ENCODE results near the gene SNAI3.

The SNAI3 gene

DNA sequence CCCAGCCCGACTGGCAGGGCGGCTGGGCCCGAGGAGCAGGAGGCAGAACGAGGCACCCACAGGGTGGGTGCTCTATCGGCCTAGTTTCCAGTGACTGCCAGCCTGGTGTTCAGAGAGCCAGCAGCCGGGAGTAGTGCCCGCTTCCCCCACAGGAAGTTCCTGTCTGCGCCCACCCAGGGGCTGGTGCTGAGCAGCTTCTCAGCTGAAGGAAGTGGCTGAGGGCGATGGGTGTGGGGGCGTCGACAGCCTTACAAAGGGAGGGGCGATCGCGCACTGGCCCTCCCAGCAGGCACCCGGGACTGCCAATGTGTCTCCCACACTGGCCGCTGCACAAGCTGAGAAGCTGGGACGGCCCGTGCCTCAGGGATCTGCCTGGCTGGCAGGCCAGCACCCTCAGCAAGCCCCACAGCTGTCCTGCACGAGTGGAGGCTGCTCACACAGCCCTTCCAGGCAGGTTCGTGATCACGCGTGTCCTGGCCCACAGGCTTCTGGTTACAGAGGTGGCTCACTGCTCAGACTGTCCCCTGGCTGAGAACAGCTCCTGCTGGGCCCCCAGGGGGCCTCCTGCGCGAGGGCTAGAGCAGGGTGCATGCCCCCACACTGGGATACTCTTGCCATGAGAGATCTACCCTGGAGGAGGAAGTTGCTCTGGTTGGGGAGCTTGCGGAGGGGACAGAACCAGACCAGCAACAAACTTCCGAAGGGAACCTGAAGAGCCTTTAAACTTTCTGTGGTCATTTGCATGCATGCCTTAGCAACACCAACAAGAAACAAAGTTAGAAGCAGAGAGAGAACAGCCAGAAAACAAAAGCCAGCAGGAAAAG lies 17.4 kb upstream of the SNAI3 start:
- no peak for DNase-seq

DNA sequence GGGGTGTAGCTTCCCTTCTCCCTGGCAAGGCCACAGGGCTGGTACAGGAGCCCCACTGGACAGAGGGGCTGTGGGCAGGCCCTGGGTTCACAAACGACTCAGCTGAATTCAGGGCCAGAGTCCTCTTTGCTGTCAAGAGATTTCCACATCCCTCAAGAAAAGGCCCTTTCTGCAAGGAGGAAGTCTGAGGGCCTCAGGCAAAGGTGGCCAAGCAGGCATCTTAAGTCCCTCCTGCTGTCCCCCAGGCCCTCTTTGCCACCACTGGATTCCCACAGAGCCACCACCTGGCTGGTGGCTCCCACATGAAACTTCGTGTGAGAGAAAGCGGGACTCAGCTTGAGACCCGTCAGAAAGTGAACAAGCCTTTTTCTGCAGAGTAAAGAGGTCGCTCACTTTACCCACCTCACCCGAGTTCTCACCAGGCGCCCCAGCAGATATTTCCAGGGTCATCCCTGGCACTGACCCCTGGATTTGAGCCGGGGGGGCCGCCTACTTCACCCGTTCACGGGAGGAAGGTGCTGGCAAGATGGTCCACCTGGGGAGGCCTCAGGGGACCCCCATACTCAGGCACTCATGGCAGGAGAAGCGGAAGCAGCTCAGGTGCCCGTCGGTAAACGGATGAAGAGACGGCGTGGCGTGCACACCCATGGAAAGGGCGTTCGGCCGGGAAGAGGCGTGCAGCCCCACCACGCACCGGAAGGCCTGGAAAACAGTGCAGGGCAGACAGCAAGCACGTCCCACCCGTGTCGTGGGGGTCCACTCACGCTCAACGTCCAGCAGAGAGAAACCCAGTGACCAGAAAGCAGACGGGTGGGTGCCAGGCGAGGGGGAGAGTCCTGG lies 16.3 kb upstream of the SNAI3 start:
- DNase-seq, result no peak

DNA sequence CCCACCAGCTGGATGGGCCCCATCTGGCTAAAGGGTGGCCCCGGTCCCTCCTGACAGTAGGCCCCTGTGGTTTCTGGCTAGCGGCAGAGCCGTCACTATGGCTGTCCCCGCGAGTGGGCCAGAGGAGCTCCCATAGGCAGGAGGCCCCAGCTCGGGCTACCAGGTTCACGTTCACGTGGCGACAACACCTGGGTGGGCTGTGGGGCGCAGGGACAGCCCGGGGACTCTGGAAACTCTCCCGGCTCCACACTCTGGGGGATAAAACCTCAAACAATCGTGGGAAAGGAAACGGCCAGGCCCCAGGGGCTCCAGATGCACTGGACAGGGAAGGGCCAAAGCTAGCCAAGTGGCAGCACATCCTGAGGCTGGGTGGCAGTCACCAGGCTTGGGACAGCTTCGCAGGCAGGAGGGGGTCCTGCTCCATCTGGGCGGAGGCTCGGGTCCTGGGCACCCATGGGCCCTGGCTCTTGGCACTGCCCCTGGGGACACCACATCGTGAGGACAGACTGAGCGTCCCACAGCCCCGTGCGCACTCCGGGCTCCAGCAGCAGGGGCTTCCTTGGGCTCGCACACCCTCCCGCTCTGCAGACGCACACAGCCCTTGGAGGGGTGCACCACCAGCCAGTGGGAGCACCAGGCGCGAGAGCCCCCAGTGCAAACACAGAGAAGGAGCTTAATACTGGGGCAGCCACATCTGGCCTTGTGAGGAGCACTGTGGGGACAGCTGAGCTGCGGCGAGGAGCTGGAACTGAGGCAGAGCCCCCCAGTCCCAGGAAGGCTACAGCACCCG lies 15.5 kb upstream of the SNAI3 start:
- DNase-seq, result no peak

DNA sequence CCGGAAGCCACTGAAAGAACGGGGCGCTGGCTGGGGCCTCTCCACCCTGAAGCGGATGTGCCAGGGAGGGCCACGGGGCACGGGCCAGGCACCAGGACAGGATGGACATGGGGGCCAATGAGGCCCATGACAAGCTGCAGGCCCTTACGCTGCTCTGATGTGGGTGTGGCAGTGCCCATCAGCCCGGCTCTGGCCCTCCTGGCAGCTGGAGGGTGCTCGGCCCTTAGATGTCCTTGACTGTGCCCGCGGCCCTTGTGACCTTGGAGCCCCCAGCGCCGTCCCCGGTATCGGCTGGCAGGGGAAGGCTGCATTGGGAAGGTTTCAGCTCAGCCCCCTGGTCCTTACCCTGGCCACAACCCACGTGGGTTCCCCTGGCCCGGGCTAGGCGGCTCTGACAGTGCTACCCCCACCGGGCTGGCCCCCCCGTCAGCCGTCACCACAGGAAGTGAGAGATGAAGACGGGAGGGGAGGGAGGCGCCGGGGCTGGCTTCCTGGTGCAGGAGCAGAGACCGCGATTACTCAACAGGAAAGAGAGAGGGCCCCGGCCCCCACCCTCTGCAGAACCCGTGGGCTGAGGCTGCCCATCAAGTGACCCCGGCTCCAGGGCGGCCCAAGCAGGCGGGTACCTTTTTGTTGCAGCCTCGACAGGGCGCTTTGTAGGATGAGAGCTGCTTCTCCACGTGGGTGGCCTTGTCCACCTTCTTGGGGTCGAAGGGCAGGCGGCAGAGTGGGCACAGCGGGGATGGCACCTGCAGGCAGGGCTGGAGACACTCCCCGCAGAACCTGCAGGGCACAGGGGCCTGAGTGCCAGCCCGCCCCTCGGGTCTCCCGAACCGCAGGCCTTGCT lies 14.6 kb upstream of the SNAI3 start:
- no peak for DNase-seq

DNA sequence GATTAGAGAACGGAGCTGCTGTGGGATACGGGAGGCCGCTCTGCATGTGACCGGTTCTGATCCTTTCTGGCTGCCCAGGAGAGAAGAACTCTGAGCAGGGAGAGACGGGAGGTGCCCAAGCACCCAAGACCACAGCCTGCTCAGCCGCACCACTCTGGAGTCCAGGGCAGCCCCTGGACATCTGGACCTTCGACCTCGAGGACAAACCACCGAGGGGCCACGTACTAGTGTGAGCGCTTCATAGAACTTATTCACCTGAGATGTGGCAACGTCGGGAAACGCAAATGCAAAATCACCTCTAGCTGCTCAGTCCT lies 14.0 kb upstream of the SNAI3 start:
- DNase-seq, result no peak

DNA sequence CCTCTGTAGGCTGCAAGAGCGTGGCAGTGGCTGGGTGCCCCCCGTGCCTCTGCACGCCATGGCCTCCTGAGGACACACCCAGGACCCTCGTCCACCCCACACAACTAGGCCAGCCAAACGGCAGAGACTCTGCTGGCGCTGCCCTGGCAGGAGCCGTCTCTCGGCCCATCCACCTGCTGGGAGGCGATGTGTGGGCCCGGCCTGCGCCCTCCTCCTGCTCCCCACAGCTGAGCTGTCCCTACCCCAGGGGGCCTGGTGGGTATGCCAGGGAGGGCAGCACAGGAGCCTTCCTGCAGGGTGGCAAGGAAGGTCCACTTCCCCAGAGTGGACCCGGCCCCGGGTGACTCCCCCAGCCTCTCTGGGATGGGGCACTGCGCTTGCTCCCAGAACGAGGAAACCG lies 12.9 kb upstream of the SNAI3 start:
- DNase-seq, result no peak

DNA sequence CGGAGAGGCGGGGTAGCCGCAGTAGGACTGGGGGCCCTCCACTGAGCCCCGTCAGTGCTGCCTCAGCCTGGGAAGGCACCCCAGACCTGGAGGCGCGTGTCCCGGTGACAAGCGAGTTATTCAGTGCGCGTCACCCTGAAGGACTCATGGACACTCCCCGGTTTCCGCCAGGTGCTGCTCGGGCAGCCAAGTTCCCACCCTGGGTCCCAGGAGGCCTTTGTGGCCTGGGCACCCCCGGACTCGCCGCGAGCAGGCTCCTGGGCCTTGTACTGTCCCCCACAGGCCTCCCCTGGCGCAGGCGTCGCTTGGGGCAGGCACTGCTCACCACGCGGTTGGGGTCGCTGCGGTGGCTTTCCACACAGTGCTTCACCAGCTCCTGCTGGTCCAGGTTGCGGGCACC lies 12.3 kb upstream of the SNAI3 start:
- DNase-seq, result no peak

DNA sequence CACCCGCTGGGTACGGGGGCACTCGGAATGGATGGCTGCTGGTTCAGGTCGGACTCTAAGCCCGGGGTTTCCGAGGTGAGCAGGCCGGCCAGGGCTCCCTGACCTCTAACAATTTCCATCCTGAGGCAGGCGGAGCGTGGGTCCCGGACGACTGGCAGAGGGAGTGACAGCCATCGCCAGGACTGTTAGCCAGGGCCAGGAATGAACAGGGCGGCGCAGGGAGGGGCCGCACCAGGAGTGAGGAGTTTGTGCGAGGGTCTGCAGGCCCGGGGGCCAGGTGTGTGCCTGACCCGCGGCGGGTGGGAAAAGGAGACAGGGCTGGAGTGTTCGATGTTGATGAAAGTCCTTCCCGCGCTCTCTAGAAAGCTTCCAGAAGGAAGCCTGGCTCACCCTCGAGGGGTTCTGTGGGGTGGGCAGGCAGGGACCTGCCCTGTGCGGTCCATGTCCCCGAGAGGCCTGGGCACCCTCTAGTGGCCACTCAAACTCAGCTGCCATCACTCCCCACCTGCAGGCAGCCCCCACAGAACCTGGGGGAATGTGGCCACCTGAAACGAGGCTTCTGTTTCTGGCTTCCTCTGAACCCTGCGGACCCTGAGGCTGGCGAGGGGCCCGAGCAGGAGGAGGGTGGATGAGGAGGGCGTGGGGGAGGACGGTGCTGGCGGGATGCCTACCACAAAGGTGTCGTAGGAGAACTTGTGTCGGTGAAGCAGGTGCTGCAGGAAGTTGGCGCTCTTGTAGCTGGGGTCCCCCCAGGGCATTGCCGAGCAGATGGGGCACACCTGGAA lies 11.7 kb upstream of the SNAI3 start:
- DNase-seq, result no peak

DNA sequence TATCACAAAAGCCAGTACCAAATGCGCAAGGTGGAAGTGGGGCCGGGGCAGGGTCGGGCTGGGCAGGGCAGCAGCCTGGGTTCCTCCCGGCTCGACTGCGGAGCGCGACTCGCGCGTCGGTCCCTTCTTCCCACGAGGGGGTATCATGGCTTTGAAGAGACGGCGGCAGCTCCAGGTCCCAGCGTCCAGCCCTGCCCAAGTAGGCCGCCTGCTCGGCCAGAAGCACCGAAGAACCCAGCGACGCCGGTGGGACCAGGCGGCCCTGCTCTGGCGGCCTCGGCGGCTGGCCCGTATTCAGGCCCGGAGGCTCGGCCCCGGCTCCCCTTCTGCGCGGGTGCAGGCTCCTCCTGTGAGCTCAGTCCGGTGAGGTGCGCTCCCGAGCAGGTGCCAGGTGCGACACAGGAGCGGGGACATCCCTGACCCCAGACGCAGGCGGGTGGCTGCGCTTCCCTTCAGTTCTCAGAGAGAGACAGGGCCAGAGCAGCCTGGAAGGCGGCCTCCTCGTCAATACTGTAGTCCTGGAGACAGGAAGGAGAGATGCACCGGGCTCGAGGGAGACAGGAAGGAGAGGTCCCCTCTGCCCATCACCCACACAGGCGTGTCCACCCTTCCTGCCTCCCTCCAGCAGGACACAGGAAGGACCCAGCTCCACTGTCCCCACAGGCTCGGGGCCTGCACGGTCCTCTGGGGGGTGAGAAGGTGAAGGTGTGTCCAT lies 11.0 kb upstream of the SNAI3 start:
- no peak for DNase-seq

DNA sequence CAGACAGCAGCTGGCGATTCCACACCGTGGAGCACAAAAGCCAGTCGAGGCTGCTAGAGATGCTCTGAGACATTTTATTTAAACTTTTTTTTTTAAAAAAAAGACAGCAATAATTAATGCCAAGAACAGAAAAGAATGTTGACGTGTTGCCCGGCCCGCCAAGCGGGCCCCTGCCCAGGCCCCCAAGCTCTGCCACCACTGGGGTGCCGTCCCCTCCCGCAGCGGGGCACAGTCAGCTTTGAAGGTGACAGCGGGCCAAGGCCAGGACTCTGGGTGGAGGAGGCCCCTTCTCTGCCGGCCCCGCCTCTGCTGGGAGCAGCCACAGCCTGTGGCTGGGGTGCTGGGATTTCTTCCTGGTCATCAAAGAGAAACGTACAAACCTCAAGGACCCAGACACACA lies 10.1 kb upstream of the SNAI3 start:
- DNase-seq, result no peak

DNA sequence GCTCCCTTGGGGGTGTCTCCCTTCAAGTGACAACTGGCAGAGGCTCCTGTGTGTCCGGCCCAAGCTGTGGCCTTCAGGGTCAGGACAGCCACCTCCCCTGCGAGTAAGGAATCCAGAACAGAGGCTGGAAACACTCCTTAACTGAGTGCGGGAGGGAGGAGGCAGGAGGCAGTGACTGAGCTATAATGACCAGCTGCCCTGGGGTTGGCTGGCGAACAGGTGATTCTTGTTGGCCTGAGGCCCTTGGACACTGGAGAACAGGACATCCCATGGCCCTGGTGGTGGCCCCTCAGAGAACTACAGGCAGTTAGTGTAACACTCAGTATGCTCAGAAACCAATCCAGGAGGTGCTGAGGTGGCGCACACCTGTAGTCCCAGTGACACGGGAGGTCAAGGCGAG lies 9.4 kb upstream of the SNAI3 start:
- DNase-seq, result no peak

DNA sequence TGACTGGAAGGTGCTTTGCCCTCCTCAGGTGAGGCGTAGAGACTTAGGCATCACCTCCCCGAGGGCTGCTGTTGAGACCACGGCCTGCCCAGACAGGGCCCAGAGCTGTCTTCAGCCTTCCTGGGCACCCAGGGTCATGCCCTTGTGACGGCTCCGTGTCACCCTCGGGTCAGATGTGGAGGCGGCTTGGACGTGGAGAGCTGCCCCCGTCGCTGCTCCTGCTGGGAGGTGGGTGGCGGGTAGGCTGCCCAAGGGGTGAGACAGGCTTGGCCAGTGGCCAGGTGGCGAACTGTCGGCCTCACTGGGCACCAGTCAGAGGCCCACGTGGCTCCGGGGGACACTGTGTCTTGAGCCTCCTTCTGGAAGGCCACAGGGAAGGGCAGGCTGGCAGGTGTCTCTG lies 8.9 kb upstream of the SNAI3 start:
- no peak for DNase-seq

DNA sequence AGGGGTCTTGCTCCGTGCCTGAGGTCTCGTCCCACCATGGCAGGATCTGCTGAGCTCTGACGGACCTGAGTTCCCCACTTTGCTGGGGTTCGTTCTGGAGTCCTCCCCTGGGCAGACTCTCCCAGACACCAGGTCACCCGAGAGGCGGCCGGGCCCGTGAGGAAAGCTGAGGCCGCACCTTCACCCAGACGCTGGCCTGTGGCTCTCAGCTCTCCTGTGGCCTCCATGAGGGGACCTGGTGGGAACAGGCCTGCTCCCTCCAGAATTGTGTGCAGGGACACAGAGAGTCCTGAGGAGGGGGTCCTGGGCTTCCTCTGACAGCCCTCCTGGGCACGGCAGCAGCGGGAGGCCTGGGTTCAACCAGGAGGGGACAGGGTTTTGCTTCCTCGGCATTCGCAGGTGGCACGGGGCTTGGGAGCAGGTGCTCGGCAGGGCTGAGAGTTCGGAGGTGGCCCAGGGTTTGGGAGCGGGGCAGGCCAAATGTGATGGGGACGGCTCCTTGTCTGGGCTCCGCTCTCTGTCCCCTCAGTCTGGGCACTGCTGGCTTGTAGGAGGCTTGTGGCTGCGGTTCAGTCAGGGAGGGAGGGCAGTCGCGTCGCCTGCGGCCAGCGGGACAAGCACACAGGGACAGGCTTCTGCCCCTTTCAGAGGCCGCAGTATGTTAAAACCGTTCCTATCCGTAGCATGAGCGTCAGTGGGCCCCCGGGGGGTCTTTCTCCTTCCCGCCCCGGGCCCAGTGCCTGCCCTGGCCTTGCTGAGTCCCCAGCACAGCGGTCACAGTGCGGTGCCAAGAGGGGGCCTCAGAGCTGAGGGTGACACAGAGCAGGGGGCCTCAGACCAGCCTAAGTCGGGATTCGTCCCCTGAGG lies 8.1 kb upstream of the SNAI3 start:
- no peak for DNase-seq

DNA sequence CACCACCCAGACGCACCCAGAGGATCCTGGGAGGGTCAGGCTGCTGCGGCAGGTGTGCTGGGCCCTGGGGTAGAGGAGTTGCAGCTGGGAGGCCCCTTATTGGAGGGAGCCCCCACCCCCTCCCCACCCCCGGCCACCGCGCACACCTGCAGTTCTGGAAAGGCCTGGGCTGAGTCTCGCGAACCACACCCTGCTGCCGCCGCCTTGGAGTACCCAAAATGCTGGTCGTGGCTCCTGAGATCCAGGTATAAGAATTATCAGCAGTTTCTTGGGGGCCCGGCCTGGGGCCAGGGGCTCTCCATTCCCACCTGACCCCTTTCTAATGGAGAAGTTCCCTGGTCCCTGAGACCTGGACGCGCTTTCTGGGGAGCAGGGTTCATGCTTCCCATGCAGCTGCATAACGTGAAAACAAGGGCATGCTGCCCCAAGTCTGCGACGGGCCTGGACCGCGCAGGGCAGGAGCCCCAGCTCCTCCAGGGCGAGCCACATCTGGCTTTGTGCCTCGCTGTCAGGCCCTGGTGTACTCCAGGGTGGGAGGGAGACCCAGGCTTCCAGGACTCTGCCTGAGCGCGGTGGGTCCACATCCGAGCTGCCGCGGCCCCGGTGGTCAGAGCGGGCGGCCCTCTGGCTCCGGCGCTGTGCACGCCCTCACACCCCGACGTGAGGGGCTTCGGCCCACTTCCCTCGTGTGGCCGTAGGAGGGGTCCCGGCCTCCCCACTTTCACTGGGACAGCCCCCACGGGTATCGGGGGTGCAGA lies 7.3 kb upstream of the SNAI3 start:
- DNase-seq, result no peak

DNA sequence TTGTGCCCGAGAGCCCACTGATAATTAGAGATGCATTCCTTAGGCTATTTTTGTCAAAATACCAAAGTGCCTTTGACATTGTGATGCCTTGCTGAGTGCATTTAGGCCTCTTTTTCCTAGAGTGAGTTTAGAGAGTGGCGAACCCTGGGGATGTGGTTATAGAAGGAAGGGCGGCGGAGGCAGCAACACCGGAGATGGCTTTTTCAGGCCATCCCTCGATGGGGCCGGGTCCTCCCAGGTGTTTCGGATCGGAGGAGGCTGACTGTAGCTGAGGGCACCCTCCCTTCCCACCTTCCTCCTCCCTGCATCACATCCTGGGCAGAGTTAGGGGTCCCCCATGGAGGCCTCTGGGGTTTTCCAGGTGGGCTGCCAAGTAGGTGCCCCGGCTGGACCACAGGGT lies 6.6 kb upstream of the SNAI3 start:
- no peak for DNase-seq

DNA sequence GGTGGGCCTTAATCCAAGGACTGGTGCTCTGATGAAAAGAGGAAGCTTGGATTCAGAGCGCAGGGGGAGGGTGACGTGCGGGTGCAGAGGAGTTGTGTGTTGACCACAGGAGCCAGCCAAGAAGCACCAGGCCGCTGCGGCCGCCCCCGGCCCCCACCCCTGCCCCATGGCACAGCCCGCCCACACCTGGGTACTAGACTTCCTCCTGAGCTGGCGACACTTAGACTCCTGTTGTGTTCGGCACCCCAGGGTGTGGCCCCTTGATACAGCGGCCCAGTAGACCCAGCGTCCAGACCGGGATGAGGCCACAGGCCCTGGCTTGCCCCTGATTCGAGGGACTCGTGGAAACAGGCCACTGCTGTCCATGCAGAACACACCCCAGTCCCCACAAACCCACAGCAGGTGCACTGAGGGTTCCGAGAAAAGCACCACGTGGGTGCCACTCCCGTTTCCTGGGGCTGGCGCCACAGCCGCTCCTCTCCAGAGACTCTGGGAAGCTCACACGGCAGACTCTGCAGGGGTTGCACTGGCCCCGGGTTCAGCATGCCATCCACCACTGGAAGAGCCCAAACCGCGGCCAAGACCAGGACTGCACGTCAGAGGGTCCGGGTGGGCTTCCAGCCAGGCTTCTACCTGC lies 5.7 kb upstream of the SNAI3 start:
- DNase-seq, result no peak

DNA sequence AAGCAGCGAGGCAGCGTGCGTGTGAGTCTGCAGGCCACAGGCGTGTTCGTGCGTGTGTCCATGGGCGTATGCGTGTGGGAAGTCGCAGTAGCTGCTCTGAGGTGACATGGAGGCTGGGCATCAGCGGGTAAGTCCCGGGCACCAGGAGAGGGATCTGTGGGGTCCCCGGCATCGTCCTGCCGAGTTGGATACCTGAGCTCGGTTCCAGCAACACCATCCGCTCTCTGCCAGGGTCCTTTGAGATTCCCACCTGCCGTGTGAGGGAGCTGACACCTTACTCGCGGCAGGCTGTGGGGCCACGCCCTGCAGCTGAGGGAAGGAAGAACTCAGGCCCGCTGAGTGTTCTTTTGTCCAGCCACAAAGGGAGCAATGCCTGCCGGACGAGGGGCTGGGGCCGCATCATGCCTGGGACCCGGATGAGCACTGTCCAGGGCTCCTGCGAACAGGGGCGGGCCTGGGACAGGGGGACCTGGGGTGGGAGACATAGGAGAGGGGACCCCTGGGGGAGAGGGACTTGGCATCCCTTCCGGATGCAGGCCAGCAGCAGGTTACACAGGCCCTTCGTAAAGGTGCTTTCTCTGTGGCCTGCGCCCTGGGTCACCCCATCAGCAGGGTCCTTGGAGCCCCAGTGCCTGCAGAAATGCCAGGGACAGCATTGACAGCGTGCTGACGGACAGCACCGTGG lies 5.0 kb upstream of the SNAI3 start:
- no peak for DNase-seq
